ENCODE results near the gene UBA5.

UBA5 gene

DNA sequence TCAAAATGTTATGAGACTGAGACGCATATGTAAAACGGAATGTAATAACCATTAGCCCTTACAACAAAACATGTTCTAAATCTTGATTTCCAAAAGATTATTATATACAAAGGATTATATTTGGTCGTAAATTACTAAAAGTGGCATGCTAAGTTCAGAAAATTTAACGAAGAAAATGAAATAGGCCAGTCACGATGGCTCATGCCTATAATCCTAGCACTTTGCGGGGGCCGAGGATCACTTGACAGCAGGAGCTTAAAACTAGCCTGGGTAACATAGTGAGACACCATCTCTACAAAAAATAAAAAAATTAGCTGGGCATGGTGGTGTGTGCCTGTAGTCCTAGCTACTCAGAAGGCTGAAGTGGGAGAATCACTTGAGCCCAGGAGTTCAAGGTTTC, 29.5 kb upstream of the UBA5 start (continued):
- no peak for TF ChIP-seq ZNF266 (tag by site-specific recombination; IDR thresholded peaks at IDR 0.05; ENCODE audit: low read depth)

GRCh38 chr3:132635052-132635451, 25.1 kb upstream of the UBA5 start:
- H3K27ac ChIP-seq (ENCODE audit: extremely low read depth, low read depth, low read length): no peak overlapping the region
- TF ChIP-seq BCL11B (tag by site-specific recombination; IDR thresholded peaks at IDR 0.05; ENCODE audit: low read depth) (no peak), ZNF76 (tag by site-specific recombination; IDR thresholded peaks at IDR 0.05; ENCODE audit: borderline replicate concordance, low read depth) (no peak), ZNF19 (tag by site-specific recombination; IDR thresholded peaks at IDR 0.05; ENCODE audit: low read depth) (no peak), ZFP69B (tag by site-specific recombination; IDR thresholded peaks at IDR 0.05) (no peak), ZNF501 (tag by site-specific recombination; IDR thresholded peaks at IDR 0.05) (no peak), ZNF510 (tag by site-specific recombination; IDR thresholded peaks at IDR 0.05; ENCODE audit: insufficient replicate concordance) (no peak), KLF8 (tag by site-specific recombination; IDR thresholded peaks at IDR 0.05) (no peak), ZNF768 (tag by site-specific recombination; IDR thresholded peaks at IDR 0.05) (no peak), ZNF585B (tag by site-specific recombination; IDR thresholded peaks at IDR 0.05) (no peak), ZNF664 (tag by site-specific recombination; IDR thresholded peaks at IDR 0.05) (no peak), ZNF561 (tag by site-specific recombination; IDR thresholded peaks at IDR 0.05; ENCODE audit: borderline replicate concordance) (no peak), ZNF292 (tag by site-specific recombination; IDR thresholded peaks at IDR 0.05; ENCODE audit: borderline replicate concordance, low read depth) (no peak), KLF16 (tag by site-specific recombination; IDR thresholded peaks at IDR 0.05) (no peak)
- no peaks in the 10 kb centered on the region for H3K4me1 ChIP-seq (ENCODE audit: control insufficient read depth, insufficient read depth, low read length)
- ChIA-PET POLR2A (no interaction called here), CTCF (no interaction called here)
- no peak overlapping the region for H3K4me3 ChIP-seq (ENCODE audit: low read depth, low read length)
- peaks cover 0 to 22% of the 10 kb centered on the region in 2 experiments for H3K36me3 ChIP-seq (ENCODE audit: control insufficient read depth in 2 of 2, insufficient read depth in 1 of 2, low read length in 2 of 2)
- no peaks in the 10 kb centered on the region for H3K9me3 ChIP-seq (ENCODE audit: control insufficient read depth, insufficient read depth, low read depth, low read length)

DNA sequence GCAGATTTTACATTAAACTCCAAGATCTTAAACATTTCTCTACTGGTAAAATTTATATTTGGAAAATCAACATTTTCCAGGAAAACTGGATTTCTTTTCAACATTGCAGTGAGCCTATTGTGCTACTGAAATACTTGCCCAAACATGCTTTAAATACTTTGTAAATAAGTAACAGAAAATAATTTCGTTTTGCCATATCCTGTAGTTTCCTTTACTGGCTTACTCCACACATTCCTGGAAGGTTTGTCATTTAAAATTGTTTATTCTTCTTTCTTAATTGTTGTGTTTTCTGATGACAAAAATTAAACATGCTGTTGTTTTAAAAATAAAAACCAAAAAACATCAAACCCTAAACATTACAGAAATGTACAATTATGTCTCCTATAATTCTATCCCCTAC, 22.5 kb upstream of the UBA5 start:
- ChIA-PET CTCF (interaction anchor here (0.6 kb wide), 1 partner anchor 271 kb away, joined by 3 read pairs; no protein-coding TSS in a partner anchor), POLR2A (no interaction called here)
- peaks cover 0 to 31% of the 10 kb centered on the region in 2 experiments for H3K36me3 ChIP-seq (ENCODE audit: control insufficient read depth in 2 of 2, insufficient read depth in 1 of 2, low read length in 2 of 2)
- H3K9me3 ChIP-seq (ENCODE audit: control insufficient read depth, insufficient read depth, low read depth, low read length): no peaks in the 10 kb centered on the region
- H3K4me3 ChIP-seq (ENCODE audit: low read depth, low read length): no peak overlapping the region
- H3K27ac ChIP-seq (ENCODE audit: extremely low read depth, low read depth, low read length): no peak overlapping the region
- no peaks in the 10 kb centered on the region for H3K4me1 ChIP-seq (ENCODE audit: control insufficient read depth, insufficient read depth, low read length)
- TF ChIP-seq PBX3 (CRISPR knock-in tag; IDR thresholded peaks at IDR 0.05) (no peak), ZNF202 (tag by site-specific recombination; IDR thresholded peaks at IDR 0.05; ENCODE audit: borderline replicate concordance) (no peak)

DNA sequence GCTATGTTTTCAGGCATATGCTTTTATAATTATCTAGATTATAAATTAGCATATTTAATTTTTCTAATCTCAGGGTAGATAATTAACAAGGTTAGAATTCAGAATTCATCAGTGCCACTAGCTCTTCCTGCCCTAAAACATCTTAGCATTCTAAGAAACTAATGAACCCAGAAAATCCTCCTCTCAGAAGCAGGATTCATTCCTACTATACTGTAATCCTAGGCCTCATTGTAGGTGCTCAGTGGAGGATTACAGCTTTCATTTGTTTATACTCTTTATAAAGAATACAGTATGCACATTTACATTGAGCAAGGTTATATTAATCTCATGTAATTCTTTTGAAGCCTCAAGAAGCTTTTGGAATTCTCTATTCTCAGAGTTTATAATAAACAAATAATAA, 21.4 kb upstream of the UBA5 start:
- ChIA-PET CTCF (interaction anchor here (0.6 to 1.2 kb wide), 3 partner anchors 21 to 319 kb away, joined by 3 to 7 read pairs (median 3); partner anchors contain the start of gene ACAD11), POLR2A (no interaction called here)
- no peaks in the 10 kb centered on the region for H3K9me3 ChIP-seq (ENCODE audit: control insufficient read depth, insufficient read depth, low read depth, low read length)
- H3K36me3 ChIP-seq (ENCODE audit: control insufficient read depth in 2 of 2, insufficient read depth in 1 of 2, low read length in 2 of 2): peaks cover 0 to 36% of the 10 kb centered on the region in 2 experiments
- no peaks in the 10 kb centered on the region for H3K4me1 ChIP-seq (ENCODE audit: control insufficient read depth, insufficient read depth, low read length)
- TF ChIP-seq, protein P1, sequence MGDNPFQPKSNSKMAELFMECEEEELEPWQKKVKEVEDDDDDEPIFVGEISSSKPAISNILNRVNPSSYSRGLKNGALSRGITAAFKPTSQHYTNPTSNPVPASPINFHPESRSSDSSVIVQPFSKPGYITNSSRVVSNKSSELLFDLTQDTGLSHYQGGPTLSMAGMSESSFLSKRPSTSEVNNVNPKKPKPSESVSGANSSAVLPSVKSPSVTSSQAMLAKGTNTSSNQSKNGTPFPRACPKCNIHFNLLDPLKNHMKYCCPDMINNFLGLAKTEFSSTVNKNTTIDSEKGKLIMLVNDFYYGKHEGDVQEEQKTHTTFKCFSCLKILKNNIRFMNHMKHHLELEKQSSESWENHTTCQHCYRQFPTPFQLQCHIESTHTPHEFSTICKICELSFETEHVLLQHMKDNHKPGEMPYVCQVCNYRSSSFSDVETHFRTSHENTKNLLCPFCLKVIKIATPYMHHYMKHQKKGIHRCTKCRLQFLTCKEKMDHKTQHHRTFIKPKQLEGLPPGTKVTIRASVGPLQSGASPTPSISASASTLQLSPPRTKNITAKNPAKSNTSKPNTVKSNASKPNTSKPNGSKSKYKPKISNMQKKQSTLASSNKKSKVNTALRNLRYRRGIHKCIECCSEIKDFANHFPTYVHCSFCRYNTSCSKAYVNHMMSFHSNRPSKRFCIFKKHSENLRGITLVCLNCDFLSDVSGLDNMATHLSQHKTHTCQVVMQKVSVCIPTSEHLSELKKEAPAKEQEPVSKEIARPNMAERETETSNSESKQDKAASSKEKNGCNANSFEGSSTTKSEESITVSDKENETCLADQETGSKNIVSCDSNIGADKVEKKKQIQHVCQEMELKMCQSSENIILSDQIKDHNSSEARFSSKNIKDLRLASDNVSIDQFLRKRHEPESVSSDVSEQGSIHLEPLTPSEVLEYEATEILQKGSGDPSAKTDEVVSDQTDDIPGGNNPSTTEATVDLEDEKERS (tag by site-specific recombination; IDR thresholded peaks at IDR 0.05): no peak
- TF ChIP-seq ZNF391 (tag by site-specific recombination; IDR thresholded peaks at IDR 0.05; ENCODE audit: borderline replicate concordance, low read depth) (no peak), ZNF354C (tag by site-specific recombination; IDR thresholded peaks at IDR 0.05; ENCODE audit: borderline replicate concordance, low read depth) (no peak), ZNF548 (tag by site-specific recombination; IDR thresholded peaks at IDR 0.05) (no peak), ZNF654 (tag by site-specific recombination; IDR thresholded peaks at IDR 0.05; ENCODE audit: low read depth) (no peak), YY1 (tag by site-specific recombination; IDR thresholded peaks at IDR 0.05) (no peak)
- H3K4me3 ChIP-seq (ENCODE audit: low read depth, low read length): no peak overlapping the region
- H3K27ac ChIP-seq (ENCODE audit: extremely low read depth, low read depth, low read length): no peak overlapping the region

Measured in HEK293 (cell line).